Activated T-helper 1 cell treated with anti-CD3 and anti-CD28 coated beads, Interleukin-2, amount 50 U/mL, for 16 hours (primary cell): ENCODE measurements around the gene RAD18.
A peak's percentile ranks its signal among the peaks of the same experiment; 100 is the strongest.

Source experiments
- DNase-seq, 2 donors: peaks; one replicate each; pipeline ENCODE4 v3.0.0-alpha.2; 2020; ENCODE audit warnings: low read depth in 1 of 2, low spot score in 1 of 2

The RAD18 gene

DNA sequence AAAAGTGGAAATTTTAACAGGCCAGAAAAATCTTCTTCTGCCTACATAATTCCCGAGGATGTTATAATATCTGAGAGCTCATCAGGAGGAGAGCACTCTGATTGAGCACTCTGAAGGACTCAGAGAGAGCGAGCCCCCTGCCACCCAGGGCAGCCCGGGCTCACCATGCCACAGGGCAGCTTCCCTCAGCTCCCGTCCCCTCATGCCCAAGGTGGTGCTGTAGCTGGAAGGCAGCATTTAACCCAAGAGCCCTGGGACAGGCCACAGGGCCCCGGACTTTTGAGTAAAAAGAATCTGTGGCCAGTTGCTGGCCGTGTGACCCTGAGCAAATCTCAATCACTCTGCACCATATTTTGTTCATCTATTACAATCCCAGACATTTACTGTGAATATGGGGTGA lies 23.5 kb upstream of the RAD18 start:
- DNase-seq: no peak

DNA sequence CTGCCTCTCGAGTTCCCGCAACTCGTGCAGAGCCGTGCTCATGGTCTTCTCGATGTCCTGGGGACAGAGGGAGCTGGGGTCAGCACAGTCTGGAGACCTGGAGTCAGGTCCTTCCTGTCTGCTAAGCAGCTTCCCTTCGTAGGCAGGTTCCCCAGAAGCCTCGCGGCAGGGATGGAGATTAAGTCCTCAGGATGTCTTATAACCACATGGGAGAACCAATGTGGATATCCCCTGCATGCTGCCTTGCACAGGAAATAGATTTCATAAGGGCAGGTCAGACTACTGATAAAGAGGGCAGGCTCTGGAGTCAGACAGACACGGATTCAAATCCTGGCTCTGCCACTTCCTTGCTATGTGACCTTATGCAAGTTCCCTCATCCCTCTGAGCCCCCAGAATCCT lies 22.6 kb upstream of the RAD18 start:
- DNase-seq: no peak

DNA sequence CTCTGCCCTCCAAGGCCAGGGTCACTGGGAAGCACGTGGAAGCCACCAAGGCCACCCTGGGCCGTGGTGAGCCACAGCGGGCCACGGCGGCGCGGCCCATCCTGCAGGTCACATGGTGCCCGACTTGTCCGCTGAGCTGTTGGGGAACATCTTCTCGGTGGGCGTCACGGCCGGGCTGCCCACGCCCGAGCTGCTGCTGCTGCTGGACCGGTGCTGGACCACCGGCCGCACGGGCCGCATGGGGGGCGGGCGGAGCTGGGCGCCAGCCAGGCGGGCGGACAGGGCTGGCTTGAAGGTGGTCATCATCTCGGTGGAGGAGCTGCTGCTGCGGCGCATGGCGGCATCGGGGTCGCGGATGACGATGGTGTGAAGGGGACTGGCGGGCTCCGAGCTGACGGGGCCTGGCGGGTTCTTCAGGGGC lies 22.1 kb upstream of the RAD18 start:
- DNase-seq: no peak

DNA sequence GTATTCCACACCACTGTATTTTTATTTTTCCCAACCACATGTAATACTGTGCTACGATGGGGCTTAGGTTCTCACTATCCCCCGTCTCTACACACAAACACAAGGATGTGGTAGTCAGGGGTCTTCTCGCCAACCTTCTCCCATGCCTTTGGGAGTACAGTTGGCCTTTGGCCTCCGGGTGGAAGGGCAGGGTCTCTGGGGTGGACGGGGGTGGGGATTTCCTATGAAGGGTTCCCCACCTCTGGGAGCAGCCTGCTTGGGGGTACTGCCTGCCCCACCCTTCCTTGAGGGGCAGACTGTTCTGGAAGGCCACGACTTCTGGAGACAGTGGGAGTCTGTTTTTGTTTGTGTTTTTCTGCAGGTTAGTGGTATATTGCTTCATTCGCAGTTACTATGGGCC lies 21.3 kb upstream of the RAD18 start:
- no peak for DNase-seq

DNA sequence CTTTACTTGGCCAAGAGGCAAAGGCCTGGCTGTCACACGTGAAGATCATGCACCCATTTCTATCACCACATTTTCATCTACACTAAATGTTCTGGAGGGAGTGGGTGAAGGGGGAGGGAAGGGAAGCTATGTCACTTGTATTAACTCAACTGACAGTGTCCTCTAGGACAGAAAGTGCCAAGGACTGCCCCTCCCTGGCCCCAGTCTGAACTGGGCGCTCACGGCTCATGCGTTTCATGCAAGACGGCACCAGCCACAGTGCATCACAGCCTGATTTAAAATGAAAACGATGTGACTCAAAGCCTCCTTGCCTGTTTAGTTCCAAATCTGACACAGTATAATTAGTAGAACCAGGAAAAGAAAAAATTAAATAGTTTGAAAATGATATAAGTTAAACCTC lies 20.8 kb upstream of the RAD18 start:
- no peak for DNase-seq

DNA sequence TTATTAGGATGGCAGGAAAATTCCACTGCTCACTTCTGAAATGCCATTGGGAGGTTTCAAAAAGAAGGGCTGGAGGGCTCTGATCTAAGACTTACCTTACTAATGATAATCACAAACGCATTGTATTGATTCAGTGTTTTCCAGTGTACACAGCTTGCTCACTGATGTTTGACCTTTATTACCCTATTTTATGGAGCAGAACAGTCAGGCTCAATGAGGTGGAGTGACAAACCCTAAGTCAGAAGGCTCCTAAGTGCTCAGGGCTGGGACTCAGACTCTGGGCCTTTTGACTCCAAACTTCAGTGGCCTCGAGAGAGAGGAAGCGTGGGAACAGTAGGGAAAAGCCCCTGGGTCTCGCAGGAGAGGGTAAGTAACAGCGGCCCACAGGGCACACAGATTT lies 20.3 kb upstream of the RAD18 start:
- DNase-seq: no peak

DNA sequence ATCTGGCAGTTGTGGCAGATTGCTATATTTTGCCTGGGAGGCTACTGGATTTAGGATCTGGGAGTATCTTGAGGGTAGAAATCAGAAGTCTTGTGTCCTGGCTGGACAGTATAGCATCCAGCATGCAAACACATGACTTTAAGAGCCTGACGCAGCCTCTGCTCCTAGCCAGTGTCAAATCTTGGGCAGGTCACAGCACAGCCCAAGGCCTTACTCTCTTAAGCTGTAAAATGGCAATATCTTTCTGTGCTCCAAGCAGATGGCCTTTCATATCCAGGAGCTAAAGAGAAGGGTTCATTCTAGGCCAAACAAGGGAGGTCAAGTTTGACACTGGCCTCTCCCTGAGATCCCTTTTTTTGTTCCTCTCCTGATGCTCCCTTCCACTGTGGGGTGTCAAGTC lies 19.8 kb upstream of the RAD18 start:
- no peak for DNase-seq

DNA sequence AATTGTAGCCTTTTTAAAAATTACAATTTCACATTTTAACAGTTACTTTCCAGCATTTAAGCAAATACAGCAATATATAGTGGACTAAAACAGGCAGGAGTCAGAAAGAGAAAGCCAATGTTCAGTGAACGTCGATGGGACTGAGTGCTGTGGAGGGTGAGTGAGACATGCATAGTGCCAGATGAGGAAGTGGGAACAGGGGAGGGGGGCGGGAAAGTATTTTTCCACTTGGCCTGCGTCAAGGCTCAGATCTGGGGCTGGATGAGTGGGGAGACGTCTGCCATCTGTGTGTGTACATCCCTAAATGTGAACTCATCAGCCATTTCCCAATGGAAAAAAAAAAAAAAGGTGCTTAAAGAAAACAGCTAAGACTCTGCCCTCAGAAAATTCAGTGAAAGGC lies 19.2 kb upstream of the RAD18 start:
- DNase-seq: no peak

DNA sequence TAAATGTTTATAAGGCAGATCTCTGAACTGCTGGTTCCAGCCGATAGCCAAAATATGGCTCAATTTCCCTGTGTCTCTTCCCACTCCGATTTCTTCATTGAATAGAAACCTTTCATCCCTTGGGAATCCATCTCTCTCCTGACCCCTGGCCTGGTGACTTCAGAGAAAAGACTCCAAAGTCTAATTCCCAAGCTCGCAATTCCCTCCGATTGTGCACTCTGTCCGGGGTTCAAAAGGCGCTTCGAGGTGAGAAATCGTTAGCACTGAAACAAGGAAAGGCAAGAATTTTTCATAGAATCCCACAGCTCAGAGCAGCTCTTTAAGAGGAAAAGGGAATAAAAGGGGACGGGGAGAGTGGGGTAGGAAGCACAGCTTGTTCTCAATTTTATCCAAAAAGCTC lies 18.4 kb upstream of the RAD18 start:
- DNase-seq: no peak

DNA sequence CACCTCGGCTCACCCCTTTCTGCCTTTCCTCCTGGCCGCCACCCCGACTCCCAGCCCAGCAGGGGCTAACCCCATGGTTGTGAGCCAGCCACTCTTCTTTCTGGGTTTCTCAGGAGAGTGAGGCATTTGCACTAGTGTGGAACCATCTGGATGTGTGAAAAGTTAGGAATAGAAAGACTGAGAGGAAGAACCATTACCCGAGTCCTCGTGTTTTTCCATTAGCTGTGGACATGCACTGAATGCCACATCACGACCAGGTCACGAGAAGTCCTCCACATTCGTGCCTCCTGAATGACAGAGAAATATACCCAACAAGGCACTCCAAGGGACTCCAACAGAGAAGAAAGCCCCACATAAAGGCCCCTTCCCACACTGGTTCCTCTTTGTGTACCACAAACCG lies 18.0 kb upstream of the RAD18 start:
- DNase-seq: no peak

DNA sequence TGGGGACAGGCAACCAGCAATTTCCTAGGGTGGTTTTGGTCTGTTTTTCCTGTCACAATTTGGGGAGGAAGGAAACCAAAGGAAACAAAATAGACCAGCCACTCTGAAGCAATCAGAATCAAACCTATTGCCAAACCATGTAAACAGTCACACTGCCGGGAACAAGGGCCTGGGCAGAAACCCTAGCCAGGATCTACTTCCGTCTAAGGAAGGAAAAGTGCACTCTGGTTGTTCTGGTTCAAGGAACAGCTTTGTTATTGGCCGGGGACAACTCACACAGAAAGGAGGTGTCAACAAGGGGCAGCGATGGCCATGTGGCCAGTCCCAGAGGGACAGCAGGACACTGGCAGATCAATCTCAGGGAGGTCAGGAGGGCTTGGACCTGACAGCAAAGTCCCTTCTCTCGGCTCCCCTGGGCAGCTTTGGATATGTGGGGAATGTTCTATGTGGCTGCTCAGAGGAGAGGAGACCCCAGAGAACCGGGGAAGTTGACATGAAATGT lies 17.5 kb upstream of the RAD18 start:
- DNase-seq: no peak

DNA sequence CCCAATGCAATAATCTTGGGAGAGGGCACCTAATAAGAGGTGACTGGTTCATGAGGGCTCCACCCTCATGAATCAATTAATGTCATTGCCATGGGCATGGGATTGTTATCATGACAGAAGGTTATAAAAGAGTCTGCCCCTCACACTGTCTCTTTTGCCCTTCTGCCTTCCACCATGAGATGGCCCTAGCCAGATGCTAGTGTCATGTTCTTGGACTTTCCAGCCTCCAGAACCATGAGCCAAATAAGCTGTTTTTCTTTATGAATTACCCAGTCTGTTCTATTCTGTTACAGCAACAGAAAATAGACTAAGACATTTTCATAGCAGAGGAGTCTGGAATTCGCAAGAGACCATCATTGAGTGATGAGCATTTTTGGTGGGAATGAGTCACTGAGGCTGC lies 16.0 kb upstream of the RAD18 start:
- no peak for DNase-seq

DNA sequence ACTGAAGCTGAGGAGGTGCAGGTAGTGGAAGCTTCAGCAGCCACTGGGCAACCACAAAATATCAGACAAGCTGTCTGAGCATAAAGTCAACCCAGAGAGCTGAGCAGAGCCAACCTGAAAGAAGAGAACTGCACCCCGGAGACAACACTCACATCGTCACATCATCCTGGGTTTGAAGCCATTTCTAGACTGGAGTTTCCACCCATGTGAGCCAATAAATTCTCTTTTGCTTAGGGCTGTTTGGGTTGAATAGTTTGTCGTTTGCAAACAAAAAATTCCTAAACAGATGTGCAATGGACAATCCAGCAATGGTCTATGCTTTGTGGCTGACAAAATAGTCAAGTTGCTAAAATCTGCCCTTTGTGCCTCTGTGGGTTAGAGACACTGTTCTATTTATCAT lies 15.3 kb upstream of the RAD18 start:
- no peak for DNase-seq

DNA sequence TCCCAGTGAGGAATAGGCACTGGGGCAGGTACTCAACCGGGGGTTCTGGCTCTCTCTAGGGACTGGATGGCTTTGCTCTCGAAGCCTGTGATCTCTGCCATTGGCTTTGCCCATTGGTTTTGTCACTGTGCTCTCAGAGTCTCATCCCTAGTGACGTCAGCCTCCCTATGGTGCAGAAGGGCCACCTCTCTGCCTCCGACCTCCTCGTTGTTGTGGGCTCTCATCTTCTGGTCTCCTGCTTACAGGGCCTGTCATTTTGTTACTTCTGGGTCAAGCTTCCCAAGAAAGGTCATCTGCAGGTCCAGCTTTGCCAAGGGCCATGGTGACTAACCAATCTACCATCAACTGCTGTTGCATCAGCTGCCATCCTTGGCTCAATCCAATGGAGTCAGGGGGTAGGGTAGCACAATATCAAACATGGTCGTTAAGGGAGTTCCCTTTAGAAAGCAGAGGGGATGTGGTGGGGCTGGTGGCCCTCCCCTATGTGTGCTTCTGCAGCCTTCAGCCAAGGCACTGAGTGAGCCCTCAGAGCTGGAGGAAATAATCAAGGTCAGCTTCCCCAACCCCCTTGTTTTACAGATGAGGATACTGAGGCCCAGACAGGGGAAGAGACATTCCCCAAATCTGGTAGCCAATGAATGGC lies 13.4 kb upstream of the RAD18 start:
- no peak for DNase-seq

DNA sequence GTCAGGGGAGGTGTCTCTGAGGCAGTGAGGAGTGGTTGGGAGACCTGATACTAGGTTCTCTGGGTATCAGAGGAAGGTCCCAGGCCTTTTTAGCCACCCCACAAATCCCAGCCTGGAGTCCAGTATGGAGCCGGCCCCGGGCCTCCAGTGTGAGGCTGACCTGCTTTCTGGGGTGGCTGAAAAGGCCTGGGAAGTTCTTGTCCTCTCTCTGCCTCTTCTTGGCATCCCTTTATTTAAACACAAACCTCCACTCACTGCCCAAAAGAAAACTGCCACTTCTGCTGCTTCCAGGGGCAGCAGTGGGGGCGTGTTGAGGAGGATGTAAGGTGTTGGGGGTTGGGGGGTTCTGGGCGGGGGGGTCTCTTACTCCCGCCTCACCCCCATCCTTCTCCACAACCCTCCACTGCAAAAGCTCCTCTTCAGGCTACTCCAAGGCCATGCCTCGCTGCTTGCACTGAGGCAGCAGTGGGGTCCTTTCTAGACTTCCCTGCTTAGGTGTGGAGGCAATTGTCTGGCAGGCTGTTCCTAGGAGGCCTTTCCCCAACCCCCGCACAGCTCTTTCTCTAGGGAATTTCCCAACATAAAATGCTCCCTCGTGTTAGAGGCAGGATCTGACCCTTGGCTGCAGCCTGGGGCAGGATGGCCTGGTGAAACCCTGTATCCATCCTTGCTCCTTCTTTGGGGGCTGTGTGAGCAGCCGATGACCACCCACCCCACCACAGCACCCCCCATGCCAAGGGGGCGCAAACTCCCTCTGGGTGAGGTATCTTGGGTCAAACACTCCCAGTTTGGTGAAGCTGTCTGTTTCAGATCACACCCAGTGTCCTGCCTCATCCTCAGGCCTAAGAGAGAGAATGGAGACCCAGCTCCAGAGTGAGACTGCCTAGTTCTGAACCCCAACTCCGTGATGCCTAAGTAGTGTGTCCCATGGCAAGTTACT lies 12.1 kb upstream of the RAD18 start:
- no peak for DNase-seq

DNA sequence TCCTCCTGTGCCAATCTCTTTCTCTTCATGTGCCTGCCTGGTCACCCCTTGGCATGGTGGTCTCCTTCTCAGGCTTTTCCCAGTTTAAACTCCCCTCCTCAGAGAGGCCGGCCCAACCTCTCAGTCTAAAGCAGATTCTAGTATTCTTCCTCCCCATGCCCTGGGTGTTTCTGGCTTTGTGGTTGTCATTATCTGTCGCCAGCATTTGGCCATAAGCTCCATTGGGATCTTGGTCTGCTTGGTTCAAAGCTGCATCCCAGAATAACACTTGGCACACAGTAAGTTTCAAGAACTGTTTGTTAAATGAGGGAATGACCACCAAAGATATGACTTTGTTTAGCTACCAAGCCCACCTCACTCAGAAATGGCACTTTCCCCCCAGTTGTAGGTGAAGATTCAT lies 11.2 kb upstream of the RAD18 start:
- no peak for DNase-seq

DNA sequence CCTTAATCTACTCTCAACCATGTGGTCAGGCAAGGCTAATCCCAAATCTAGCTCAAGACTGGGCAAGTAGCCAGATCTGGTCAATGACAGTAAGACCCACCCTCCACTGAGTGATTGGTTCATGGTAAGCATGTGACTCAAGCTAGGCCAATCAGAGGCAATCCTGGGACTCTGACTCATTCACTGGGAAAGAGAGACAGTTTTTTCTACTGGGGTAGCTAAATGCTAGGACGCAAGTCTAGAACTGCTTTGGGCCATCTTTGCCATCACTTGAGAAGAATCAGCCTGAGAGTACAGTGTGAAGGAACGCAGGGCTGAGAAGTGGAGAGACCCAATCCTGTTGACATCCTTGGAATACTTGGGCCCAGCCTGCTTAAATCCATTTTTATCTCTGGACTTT lies 9.4 kb upstream of the RAD18 start:
- DNase-seq: no peak

DNA sequence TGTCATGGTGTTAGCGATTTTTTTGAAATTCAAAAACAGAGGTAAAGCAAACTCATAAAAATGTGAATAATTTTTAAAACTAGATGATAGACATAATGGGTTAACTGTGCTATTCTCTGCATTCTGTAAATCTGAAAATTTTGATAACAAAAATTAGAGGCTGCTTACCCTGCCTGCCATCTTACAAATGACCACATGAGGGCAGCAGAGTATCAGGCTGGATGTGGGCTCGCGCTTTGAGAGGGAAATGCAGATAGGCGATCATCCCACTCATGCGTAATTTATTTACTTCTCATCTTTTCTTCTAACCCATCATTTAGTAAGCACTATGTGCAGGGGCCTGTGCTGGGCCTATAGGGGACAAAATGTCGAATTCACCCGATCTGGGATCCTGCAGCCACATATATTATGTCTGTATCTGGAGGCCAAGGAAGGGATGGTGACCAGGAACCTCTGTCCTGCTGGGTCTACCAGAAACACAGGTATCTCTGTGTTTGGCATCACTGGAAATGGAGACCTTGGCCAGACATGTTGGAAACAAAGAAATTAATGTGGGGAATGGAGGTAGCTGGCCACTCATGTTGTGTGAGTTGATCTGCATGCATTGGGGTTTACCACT lies 7.8 kb upstream of the RAD18 start:
- DNase-seq: peak; percentile 40 to 59

DNA sequence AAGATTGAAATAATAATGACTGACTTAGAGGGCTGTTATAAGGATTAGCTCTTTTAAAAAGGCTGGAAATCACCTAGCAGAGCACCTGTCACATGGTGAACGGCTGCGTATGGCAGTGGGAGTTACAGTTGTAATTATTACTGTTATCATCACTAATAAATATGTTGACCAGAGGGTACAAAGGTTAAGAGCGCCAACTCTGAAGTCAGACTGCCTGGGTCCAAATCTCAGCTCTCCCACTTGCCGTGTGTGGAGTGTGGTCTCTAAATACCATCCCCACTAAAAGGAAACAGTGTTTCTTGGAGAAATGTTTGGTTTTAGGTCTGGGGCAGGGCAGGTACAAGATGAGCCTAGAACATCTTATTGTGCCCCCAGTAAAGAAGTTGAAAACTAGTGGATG lies 6.0 kb upstream of the RAD18 start:
- DNase-seq: no peak

DNA sequence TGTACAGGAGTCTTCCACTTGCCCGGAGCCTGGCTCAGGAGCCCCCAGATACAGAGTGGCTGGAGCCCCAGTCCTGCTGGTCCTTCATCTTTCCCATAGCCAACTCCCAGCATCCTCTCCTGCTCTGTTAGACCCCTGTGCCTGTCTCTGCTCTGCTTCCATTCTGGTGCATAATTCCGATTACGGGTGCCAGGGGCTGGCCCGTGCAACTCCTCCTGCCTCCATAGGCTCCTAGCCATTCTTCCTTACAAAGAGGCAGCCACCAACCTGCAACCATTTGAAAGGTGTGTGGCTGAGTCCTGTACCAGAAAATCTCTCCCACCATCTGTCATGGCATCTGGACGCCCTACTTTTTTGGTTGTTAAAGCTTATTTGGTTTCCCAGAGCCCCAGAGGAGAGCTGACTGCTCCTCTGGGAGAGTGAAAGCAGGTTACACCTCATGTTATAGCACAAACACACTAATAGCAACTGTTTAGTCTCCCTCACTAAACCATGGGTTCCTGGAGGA lies 5.2 kb upstream of the RAD18 start:
- no peak for DNase-seq

DNA sequence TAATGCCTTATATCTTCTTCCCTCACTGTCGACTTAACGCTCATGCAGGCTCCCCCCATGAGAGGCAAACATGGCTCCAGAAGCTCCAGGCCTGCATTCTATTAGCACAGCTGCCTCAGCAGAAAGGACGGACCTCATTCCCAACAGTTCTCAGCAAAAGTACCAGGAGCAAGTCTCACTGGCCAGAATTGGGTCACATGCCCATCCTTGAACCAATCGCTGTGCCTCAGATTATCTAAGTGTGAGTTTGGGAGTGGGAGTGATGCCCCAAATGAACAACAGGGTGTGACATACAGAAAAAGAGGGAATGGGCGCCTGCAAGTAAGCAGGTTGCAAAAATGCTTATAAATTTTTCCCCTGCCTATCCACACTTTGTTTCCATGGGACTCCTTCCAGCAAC lies 4.3 kb upstream of the RAD18 start:
- no peak for DNase-seq

DNA sequence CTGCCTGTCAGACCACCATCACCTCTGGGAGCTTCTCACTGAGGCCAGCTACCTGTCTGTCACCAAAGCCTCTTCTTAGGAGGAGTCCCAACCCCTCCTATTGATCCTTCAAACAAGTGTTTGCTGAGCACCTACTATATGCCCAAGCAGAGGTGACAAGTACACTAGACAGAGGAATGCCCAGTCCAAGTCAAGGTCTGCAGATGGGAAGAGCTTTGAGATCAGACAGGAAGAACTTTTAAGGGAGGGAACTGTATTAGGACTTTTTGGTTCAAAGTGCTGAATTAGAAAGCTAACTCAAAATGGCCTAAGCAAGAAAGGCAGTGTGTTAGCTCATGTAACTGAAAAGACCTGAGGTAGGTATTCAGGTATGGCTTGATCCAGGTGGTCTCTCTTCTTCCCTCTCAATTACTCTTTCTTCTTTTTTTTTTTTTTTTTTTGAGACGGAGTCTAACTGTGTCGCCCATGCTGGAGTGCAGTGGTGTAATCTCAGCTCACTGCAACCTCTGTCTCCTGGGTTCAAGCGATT lies 3.6 kb upstream of the RAD18 start:
- no peak for DNase-seq
